HG03066 (cell line): ENCODE data around the gene P4HB.
"Not testable (repeated sequence)": the region's sequence is repeated elsewhere in the genome, so short reads cannot be mapped to it uniquely, and the experiment has no call there.

ENCODE experiments used
- ATAC-seq: cut with Tn5 transposase; IDR thresholded peaks from one replicate; pipeline ENCODE4 v1.9.1; 2021; ENCODE audit warnings: low read depth; ENCODE audit not compliant: unreplicated experiment

P4HB gene

GRCh38 chr17:81849457-81849856 lies 10.9 kb downstream of the P4HB start:
- no peak for ATAC-seq

GRCh38 chr17:81846743-81847689 lies 13.3 kb downstream of the P4HB start:
- no peak for ATAC-seq

GRCh38 chr17:81845881-81846742 lies 14.2 kb downstream of the P4HB start:
- no peak for ATAC-seq

GRCh38 chr17:81845361-81845760 lies 15.0 kb downstream of the P4HB start:
- ATAC-seq = no peak

- no peak for ATAC-seq
These were observed 15.4 kb downstream of the P4HB start for GRCh38 chr17:81844887-81845286.

GRCh38 chr17:81844327-81844851 lies 15.9 kb downstream of the P4HB start:
- ATAC-seq = no peak

- no peak for ATAC-seq
These were observed 16.5 kb downstream of the P4HB start for GRCh38 chr17:81843713-81844326.

GRCh38 chr17:81842725-81843504 lies 17.4 kb downstream of the P4HB start:
- no peak for ATAC-seq

- ATAC-seq = no peak
These were observed 18.0 kb downstream of the P4HB start for GRCh38 chr17:81842378-81842724.

- ATAC-seq = no peak
These were observed 18.5 kb downstream of the P4HB start for GRCh38 chr17:81841866-81842265.

- no peak for ATAC-seq
These were observed 19.2 kb downstream of the P4HB start for GRCh38 chr17:81840826-81841778.

GRCh38 chr17:81840059-81840458 lies 20.3 kb downstream of the P4HB start:
- not testable (repeated sequence) for ATAC-seq

- no peak for ATAC-seq
These were observed 21.0 kb downstream of the P4HB start for GRCh38 chr17:81839301-81839700.

GRCh38 chr17:81838753-81839255 lies 21.5 kb downstream of the P4HB start:
- ATAC-seq = no peak

GRCh38 chr17:81837641-81838040 lies 22.7 kb downstream of the P4HB start:
- no peak for ATAC-seq

GRCh38 chr17:81834831-81835267 lies 25.5 kb downstream of the P4HB start, which contains the start of gene PPP1R27:
TSS of gene PPP1R27 (minus strand) at chr17:81835050. CDS start at chr17:81834953, 97 bp downstream.
- ATAC-seq = no peak

GRCh38 chr17:81833921-81834830 lies 26.2 kb downstream of the P4HB start:
- ATAC-seq = no peak
